C4-2B (cell line): ENCODE results near the gene CREB3.
A peak's percentile ranks its signal among the peaks of the same experiment; 100 is the strongest.

Experiments
- H3K27ac ChIP-seq: fragments of 450-650 bp; 2 replicates; pipeline ENCODE4 v1.5.1; 2017
- CTCF ChIP-seq: fragments of 450-650 bp; conservative IDR thresholded peaks from 2 replicates; pipeline ENCODE4 v1.5.1; 2017; ENCODE audit warnings: mild to moderate bottlenecking
- ZFX ChIP-seq: fragments of 450-650 bp; IDR thresholded peaks from 2 replicates; pipeline ENCODE4 v1.6.1; 2017

Gene CREB3

DNA sequence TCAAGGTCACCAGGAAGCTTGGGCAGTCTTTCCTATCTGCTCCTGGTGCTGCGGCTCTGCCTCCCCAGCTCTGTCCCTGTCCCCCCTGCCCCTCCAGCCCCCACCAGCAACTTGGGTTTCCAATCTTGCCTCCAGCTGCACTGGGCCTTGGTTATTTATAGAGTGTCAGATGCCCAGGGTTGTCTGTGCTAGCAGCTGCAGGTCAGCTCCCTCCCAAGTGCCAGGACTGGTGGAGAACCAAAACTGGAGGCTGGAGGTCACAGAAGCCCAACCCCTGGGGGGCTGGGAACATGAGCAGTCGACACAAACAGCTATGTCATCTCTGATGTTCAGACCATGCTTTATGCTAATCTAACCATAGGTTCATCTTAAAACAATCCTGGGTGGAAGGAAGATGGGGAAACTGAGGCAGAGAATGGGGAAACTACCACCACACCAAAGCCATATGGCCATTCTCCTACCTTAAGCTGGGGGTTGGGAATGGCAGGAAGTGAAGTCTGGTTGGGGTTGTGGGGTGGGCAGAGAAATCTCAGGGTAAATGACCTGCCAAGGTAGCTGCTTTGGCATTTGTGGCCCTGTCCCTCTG lies 44.4 kb upstream of the CREB3 start:
- TF ChIP-seq CTCF (no peak), ZFX (no peak)

DNA sequence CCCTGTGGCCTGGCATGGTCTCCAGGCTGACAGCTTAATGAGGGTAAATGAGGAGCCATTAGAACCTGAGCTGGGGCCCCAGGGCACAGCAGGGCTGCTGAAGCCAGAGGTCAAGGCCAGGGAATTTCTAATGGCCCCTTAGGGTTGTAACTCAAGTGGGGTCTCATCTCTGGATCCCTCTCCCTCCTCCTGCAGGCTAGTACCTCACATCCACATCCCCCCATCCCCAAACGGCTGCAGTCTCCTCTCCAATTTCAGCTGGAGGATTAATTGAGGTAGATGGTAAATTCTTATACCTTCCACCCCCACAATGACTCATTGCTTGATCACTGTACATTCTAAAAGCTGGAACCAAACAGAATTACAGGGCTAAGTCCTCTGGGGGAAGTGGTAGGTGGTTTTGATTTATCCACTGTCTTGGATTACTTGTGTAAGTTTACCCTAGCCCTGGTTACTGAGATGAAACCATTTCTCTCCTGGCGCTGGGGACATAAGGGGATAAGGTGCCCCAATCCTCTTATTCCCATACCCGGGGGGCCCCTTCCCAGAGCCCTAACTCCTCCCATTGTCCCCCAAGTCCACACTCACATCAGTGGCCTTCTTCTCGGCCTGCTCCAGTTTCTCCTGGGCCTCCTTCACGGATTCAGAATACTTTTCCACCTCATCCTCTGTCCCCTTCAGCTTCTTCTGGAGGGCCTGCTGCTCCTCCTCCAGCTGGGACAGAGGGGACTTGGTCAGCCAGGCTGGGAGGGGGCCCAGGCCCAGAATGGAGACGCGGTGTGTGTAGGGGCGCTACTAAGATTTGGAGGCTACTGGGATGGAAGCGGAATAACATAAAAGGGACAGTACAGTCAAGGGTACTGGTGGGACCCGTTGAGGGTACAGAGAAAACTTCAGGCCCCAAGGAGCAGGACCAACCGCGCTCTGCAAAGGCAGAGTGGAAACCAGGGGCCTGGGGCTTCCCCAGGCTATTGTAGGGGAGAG lies 43.6 kb upstream of the CREB3 start:
- no peak overlapping the region for H3K27ac ChIP-seq

More for the DNA sequence above, 44.4 kb upstream of the CREB3 start:
- H3K27ac ChIP-seq, result no peak overlapping the region

GRCh38 chr9:35689542-35690293 lies 42.7 kb upstream of the CREB3 start, which contains the start of gene TPM2:
Gene TPM2 (minus strand): TSS chr9:35689925. CDS start chr9:35689817, 108 bp downstream.
- H3K27ac ChIP-seq, result peak within 1 kb of the TSS; percentile 56
- no peak for TF ChIP-seq CTCF
- no peak for TF ChIP-seq ZFX

More for the DNA sequence above, 43.6 kb upstream of the CREB3 start:
- TF ChIP-seq ZFX (no peak), CTCF (no peak)

GRCh38 chr9:35690294-35690613 lies 42.2 kb upstream of the CREB3 start:
- TF ChIP-seq CTCF (no peak), ZFX (no peak)
- peak overlapping the region; percentile 56 for H3K27ac ChIP-seq

DNA sequence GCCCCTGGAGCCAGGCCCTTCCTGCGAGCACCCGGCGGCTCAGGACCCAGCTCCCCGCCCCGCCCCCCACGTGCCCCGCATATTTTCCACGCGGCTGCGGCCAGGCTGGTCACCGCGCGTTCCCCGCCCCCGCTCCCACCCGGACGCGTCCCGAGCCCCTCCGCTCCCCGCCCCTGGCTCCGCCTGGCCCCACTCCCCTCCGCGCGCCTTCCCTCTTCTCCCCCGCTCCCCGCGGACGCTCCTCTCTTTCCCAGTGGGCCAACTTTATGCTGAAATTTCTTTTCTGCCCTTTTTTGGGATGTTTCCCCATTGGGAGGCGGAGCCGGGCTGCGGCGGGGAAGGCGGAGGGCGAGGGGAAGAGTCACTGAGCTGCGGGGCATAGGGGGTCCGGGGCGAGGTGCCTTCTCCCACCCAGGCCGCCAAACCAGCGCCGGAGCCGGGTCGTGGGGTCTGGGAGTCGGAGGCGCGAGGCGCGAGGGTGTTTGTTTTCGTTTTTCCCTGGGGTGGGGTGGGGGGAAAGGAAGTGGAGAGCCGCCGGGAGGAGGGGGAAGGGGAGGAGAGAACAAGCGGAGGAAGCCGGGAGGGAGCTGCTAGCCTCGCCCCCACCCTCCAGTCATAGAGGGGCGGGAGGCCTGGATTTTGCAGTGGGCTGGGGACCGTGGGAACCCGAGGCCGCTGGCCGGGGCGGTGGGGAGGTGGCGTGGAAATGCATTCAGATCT lies 41.7 kb upstream of the CREB3 start:
- TF ChIP-seq CTCF, result no peak
- no peak for TF ChIP-seq ZFX

DNA sequence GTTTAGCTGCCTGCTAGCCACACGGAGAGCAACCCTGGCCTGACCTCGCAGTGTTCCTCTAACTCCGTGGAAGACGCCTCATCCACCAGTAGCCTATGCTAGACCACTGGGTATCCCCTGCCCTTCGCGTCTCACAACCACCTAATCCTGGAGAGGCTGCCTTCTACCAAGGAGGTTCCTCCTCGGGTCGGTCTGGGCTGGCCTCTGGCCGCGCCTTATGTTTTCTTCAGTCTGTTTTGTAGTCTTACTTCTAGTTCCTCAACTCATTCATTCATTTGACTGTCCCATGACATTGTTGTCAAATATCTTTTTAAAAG lies 41.2 kb upstream of the CREB3 start:
- no peak for TF ChIP-seq CTCF
- TF ChIP-seq ZFX, result no peak
- H3K27ac ChIP-seq, result peak overlapping the region; percentile 56

More for the DNA sequence above, 41.7 kb upstream of the CREB3 start:
- H3K27ac ChIP-seq, result peak overlapping the region; percentile 56
